ENCODE measurements around the gene S100B.
"Not testable (repeated sequence)": the region's sequence is repeated elsewhere in the genome, so short reads cannot be mapped to it uniquely, and the experiment has no call there.

Gene S100B

GRCh38 chr21:46598581-46599572, 6.0 kb downstream of the S100B start:
- DNase-seq = no peak

GRCh38 chr21:46597896-46598343, 7.0 kb downstream of the S100B start:
- DNase-seq = no peak

- no peak for DNase-seq
Observed at GRCh38 chr21:46597031-46597430, 7.9 kb downstream of the S100B start.

GRCh38 chr21:46596201-46596600, 8.7 kb downstream of the S100B start:
- DNase-seq = no peak

GRCh38 chr21:46594276-46594675, 10.6 kb downstream of the S100B start:
- DNase-seq = no peak

- peak; percentile 25 for DNase-seq
Observed at GRCh38 chr21:46585191-46585953, 19.5 kb downstream of the S100B start.

GRCh38 chr21:46581780-46582307, 23.0 kb downstream of the S100B start:
- no peak for DNase-seq

GRCh38 chr21:46579394-46579793, 25.5 kb downstream of the S100B start:
- DNase-seq = not testable (repeated sequence)

GRCh38 chr21:46577786-46578185, 27.1 kb downstream of the S100B start:
- DNase-seq = not testable (repeated sequence)

GRCh38 chr21:46572850-46573249, 32.0 kb downstream of the S100B start:
- no peak for DNase-seq

- DNase-seq = no peak
Observed at GRCh38 chr21:46570631-46571030, 34.3 kb downstream of the S100B start.

- peak; percentile 14 for DNase-seq
Observed at GRCh38 chr21:46570119-46570518, 34.8 kb downstream of the S100B start.

GRCh38 chr21:46569081-46569480, 35.8 kb downstream of the S100B start:
- DNase-seq = no peak

- DNase-seq = no peak
Observed at GRCh38 chr21:46568562-46568961, 36.3 kb downstream of the S100B start.

- no peak for DNase-seq
Observed at GRCh38 chr21:46567348-46567747, 37.5 kb downstream of the S100B start.

GRCh38 chr21:46564391-46564790, 40.5 kb downstream of the S100B start:
- no peak for DNase-seq

GRCh38 chr21:46562964-46563607, 41.8 kb downstream of the S100B start:
- DNase-seq = no peak

- no peak for DNase-seq
Observed at GRCh38 chr21:46562472-46562871, 42.4 kb downstream of the S100B start.

- DNase-seq = no peak
Observed at GRCh38 chr21:46561445-46562090, 43.3 kb downstream of the S100B start.

GRCh38 chr21:46560568-46561444, 44.1 kb downstream of the S100B start:
- DNase-seq = no peak

GRCh38 chr21:46559291-46559983, 45.4 kb downstream of the S100B start:
- DNase-seq = no peak

Measured in NCI-H526 treated with DMSO at 0.1 percent for 48 hours (cell line).